ENCODE measurements around the gene PROM1. TPM values are rescaled to one million over a fixed set of nuclear protein-coding genes. Genes with fewer than 3 reads are reported as not detected.
A peak's percentile ranks its signal among the peaks of the same experiment; 100 is the strongest.

PROM1 gene
- total and polyA plus RNA-seq, 2 of the 13 experiments (the other 11 are each of a cell fraction or from before 2014, with no cell fraction given), result 3.9 to 16.4 TPM

DNA sequence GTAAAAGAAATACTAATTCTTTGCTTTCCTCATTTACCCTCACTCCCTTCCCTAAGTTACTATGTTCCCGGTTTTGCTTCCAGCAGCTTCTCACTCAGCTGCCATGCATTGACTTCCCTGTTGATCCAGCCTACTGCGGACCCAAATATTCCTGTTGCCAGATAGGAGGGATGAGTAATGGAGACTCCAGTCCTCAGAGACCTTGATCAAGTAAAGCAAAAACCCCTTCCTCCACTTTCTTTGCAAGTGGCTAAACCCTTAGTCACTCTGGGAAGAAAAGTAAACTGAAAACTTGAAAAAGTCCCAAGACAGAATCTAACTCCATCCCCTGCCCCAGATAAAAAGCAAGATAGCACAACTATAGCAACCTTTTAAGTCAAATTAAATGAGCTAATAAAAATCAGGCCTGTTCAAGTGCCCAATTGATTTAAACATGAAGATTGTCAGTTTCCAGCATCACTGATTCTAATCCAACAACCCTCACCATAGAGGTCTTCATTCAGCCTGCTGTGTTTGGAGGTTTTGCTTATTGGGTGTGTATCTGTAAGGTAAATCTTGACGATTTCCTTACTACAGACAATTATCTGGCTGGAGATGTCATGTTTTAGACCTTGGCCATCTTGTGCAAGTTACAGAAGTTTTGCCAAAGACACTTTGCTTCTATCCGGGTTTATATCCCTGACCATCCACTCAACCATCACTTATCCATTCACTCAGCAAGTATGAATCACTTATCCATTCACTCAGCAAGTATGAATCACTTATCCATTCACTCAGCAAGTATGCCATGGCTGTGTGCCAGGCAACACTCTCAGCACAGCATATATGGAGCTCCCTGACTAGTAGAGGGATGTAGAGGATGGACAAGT is 162.9 kb downstream of the PROM1 start:
- ATAC-seq (no peak), DNase-seq (ENCODE audit: low spot score) (no peak), FAIRE-seq (no peak)
- Histone ChIP-seq H3K27ac (ENCODE audit: extremely low read length, insufficient read depth, low read length) (no peak overlapping the region), H3K79me2 (ENCODE audit: insufficient read depth, low read length) (no peaks in the 10 kb centered on the region), H3K4me2 (ENCODE audit: low read depth, low read length) (no peak overlapping the region), H3K4me1 (ENCODE audit: insufficient read depth, low read length) (no peaks in the 10 kb centered on the region), H3K9ac (ENCODE audit: insufficient read depth, low read depth, low read length) (no peak overlapping the region), H3K9me3 (ENCODE audit: low read length) (no peaks in the 10 kb centered on the region), H4K20me1 (ENCODE audit: insufficient read depth, low read length) (no peaks in the 10 kb centered on the region), H3K36me3 (replicated peaks in 1 of 2; ENCODE audit: control insufficient read depth in 1 of 2, insufficient read depth in 2 of 2, low read length in 2 of 2) (no peaks in the 10 kb centered on the region), H3K4me3 (replicated peaks in 1 of 3; ENCODE audit: insufficient read depth in 1 of 3, low read depth in 2 of 3, low read length in 3 of 3) (no peak overlapping the region), H2AFZ (ENCODE audit: low read length) (no peak overlapping the region), H3K27me3 (ENCODE audit: control insufficient read depth in 1 of 2, insufficient read depth in 2 of 2, low read length in 2 of 2) (peaks cover 0 to 8% of the 10 kb centered on the region in 2 experiments; a peak in 2 of 5 replicates)
- TF ChIP-seq FOSL2 (CRISPR knock-in tag; IDR thresholded peaks at IDR 0.05), result peak; percentile 33; the same call in 1 of the 2 replicates
- TF ChIP-seq, protein P1, sequence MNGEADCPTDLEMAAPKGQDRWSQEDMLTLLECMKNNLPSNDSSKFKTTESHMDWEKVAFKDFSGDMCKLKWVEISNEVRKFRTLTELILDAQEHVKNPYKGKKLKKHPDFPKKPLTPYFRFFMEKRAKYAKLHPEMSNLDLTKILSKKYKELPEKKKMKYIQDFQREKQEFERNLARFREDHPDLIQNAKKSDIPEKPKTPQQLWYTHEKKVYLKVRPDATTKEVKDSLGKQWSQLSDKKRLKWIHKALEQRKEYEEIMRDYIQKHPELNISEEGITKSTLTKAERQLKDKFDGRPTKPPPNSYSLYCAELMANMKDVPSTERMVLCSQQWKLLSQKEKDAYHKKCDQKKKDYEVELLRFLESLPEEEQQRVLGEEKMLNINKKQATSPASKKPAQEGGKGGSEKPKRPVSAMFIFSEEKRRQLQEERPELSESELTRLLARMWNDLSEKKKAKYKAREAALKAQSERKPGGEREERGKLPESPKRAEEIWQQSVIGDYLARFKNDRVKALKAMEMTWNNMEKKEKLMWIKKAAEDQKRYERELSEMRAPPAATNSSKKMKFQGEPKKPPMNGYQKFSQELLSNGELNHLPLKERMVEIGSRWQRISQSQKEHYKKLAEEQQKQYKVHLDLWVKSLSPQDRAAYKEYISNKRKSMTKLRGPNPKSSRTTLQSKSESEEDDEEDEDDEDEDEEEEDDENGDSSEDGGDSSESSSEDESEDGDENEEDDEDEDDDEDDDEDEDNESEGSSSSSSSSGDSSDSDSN (CRISPR knock-in tag; IDR thresholded peaks at IDR 0.05), result no peak
- ChIA-PET POLR2A (no interaction called here), CTCF (ENCODE audit: low intra/inter-chr PET ratio, low total read pairs) (no interaction called here)
- BruUV-seq (replicated peaks), result no TSS peak
- 15% methylated on average over 4 of the region's 4 CpGs for WGBS (ENCODE audit: low lambda C conversion rate)
- in situ Hi-C loops (cut with HindIII; ENCODE audit: extremely low pct_ligation_motif_present, low pct_unique_long_range_greater_than_20kb), result no loop called here
- intact Hi-C loops (cut with micrococcal nuclease; ENCODE audit: unreplicated experiment), result no loop called here

DNA sequence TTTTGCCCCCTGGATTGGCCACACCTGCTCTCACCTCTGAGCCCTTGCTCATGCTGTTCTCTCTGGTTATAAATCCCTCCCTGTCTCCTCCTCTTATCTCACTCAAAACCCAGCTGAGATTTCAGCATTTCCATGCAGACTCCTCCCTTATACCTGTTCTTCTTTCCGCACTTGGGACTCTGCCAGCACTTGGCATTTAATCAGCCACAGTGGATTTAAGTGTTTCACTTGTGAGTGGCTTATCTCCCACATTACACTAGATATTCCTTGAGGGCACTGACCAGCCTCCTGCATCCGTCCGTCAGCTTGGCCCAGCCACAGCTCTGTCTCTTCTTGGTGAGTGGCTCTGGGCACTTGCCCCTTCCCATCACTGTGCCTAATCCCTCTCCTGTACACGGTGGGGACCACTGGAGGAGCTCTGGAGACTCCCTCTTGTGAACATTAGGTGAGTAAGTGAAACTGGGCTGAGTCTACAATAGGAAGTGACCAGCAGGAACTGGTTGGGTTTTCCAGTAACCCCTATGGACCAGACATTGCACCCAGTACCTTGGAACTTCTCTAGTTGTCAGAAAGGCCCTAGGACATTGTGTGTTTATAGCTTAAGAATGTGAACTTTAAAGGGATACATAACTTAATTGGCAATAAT is 165.2 kb downstream of the PROM1 start:
- H3K79me2 ChIP-seq (ENCODE audit: insufficient read depth, low read length), result no peaks in the 10 kb centered on the region
- no peak overlapping the region for H3K9ac ChIP-seq (ENCODE audit: insufficient read depth, low read depth, low read length)
- BruUV-seq (replicated peaks), result no TSS peak
- H4K20me1 ChIP-seq (ENCODE audit: insufficient read depth, low read length), result no peaks in the 10 kb centered on the region
- WGBS (ENCODE audit: low lambda C conversion rate), result 37% methylated on average over 4 of the region's 4 CpGs
- TF ChIP-seq ZNF274 (CRISPR knock-in tag; IDR thresholded peaks at IDR 0.05), result no peak
- TF ChIP-seq, protein P2, sequence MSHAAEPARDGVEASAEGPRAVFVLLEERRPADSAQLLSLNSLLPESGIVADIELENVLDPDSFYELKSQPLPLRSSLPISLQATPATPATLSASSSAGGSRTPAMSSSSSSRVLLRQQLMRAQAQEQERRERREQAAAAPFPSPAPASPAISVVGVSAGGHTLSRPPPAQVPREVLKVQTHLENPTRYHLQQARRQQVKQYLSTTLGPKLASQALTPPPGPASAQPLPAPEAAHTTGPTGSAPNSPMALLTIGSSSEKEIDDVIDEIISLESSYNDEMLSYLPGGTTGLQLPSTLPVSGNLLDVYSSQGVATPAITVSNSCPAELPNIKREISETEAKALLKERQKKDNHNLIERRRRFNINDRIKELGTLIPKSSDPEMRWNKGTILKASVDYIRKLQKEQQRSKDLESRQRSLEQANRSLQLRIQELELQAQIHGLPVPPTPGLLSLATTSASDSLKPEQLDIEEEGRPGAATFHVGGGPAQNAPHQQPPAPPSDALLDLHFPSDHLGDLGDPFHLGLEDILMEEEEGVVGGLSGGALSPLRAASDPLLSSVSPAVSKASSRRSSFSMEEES (CRISPR knock-in tag; IDR thresholded peaks at IDR 0.05), result no peak
- no peak overlapping the region for H3K4me2 ChIP-seq (ENCODE audit: low read depth, low read length)
- no peak for FAIRE-seq
- CTCF ChIA-PET (ENCODE audit: low intra/inter-chr PET ratio, low total read pairs), result no interaction called here
- H3K36me3 ChIP-seq (replicated peaks in 1 of 2; ENCODE audit: control insufficient read depth in 1 of 2, insufficient read depth in 2 of 2, low read length in 2 of 2), result no peaks in the 10 kb centered on the region
- H3K4me1 ChIP-seq (ENCODE audit: insufficient read depth, low read length), result no peaks in the 10 kb centered on the region
- no peak overlapping the region for H2AFZ ChIP-seq (ENCODE audit: low read length)
- no peaks in the 10 kb centered on the region for H3K9me3 ChIP-seq (ENCODE audit: low read length)
- no peak overlapping the region for H3K4me3 ChIP-seq (replicated peaks in 1 of 3; ENCODE audit: insufficient read depth in 1 of 3, low read depth in 2 of 3, low read length in 3 of 3)
- no peak overlapping the region for H3K27ac ChIP-seq (ENCODE audit: extremely low read length, insufficient read depth, low read length)
- in situ Hi-C loops (cut with HindIII; ENCODE audit: extremely low pct_ligation_motif_present, low pct_unique_long_range_greater_than_20kb) (no loop called here), intact Hi-C loops (cut with micrococcal nuclease; ENCODE audit: unreplicated experiment) (no loop called here)
- DNase-seq (ENCODE audit: low spot score), result no peak
- H3K27me3 ChIP-seq (ENCODE audit: control insufficient read depth in 1 of 2, insufficient read depth in 2 of 2, low read length in 2 of 2), result peaks cover 0 to 8% of the 10 kb centered on the region in 2 experiments; a peak in 2 of 5 replicates
- POLR2A ChIA-PET, result no interaction called here
- ATAC-seq, result no peak

Measured in HepG2 (cell line).